ENCODE data around the gene OSMR. TPM values are rescaled to one million over a fixed set of nuclear protein-coding genes. Genes with fewer than 3 reads are reported as not detected.

OSMR gene
- total RNA-seq, 1 donor from 2014 or later: 5.0 TPM

DNA sequence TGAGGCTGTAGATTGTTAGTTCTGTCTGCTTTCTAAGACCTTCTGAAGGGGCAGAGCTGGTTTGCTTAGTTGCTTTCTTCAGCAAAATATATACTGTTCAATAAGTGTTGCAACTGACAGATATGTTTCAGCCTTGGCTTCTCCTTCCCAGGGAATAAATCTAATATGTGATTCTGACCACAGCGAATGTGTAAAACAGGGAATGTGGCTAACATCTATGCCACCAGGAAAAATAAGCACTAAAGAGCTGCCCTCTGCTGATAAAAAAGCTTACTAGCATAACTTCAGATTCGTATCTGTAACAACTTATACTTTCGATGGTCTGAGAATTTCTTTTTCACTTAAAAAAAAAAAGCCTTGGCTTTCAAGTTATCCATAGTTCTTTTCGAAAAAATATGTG is 13.0 kb upstream of the OSMR start:
- Mint-ChIP-seq H3K27me3 (ENCODE audit: low read depth) (peaks cover 4% of the 10 kb centered on the region), H3K9me3 (no peaks in the 10 kb centered on the region), H3K4me3 (no peak overlapping the region), H3K36me3 (peaks cover 2% of the 10 kb centered on the region), H3K4me1 (peaks cover 2% of the 10 kb centered on the region), H3K27ac (no peak overlapping the region)
- DNase-seq (ENCODE audit: low spot score in 2 of 2, unreplicated experiment in 2 of 2): no peak
- TF ChIP-seq, protein P1, sequence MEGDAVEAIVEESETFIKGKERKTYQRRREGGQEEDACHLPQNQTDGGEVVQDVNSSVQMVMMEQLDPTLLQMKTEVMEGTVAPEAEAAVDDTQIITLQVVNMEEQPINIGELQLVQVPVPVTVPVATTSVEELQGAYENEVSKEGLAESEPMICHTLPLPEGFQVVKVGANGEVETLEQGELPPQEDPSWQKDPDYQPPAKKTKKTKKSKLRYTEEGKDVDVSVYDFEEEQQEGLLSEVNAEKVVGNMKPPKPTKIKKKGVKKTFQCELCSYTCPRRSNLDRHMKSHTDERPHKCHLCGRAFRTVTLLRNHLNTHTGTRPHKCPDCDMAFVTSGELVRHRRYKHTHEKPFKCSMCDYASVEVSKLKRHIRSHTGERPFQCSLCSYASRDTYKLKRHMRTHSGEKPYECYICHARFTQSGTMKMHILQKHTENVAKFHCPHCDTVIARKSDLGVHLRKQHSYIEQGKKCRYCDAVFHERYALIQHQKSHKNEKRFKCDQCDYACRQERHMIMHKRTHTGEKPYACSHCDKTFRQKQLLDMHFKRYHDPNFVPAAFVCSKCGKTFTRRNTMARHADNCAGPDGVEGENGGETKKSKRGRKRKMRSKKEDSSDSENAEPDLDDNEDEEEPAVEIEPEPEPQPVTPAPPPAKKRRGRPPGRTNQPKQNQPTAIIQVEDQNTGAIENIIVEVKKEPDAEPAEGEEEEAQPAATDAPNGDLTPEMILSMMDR (IDR thresholded peaks at IDR 0.05; ENCODE audit: unreplicated experiment): no peak

DNA sequence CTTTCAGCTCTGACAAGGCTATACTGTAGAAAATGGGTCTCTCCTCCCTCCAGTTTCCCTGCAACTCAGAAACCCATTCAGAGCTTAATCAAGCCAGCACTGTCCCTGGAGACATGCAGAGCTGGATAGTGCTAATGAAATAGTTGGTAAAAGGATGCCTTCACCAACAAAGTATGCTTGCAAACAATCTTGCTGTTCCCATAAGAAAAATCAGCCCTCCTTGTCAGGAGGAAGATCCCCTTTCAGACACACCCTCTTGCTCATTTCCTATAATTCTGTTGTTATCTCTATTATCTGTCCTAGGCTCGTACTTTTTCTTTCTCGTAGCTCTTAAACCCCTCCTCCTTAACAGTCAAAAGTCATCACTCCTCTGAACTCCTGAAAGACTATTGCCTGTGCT is 9.9 kb upstream of the OSMR start:
- Mint-ChIP-seq H3K9me3 (peaks cover 4% of the 10 kb centered on the region), H3K4me1 (peaks cover 2% of the 10 kb centered on the region), H3K36me3 (peaks cover 2% of the 10 kb centered on the region), H3K27ac (no peak overlapping the region), H3K27me3 (ENCODE audit: low read depth) (peaks cover 4% of the 10 kb centered on the region), H3K4me3 (no peak overlapping the region)
- TF ChIP-seq, protein P1 (IDR thresholded peaks at IDR 0.05; ENCODE audit: unreplicated experiment): no peak
- no peak for DNase-seq (ENCODE audit: low spot score in 2 of 2, unreplicated experiment in 2 of 2)

DNA sequence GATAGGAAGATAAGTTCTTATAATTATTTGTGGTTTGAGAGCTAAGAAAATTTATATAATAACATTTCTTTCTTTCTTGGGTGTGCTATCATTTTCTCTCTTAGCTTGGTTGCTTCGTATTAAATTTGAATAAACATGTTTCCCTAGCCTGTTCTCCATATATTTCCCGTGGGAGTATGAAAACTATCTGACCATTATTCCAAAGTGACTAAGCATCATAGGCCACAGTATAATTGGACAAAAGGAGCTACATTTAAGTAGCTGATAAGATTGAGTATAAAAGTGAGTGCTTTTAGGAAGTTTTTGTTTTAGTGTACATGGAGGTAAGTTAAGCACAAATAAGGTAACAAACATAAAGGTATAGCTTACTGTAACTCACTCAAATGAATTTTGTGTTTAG is 8.4 kb upstream of the OSMR start:
- Mint-ChIP-seq H3K36me3 (peaks cover 2% of the 10 kb centered on the region), H3K27ac (no peak overlapping the region), H3K4me3 (no peak overlapping the region), H3K4me1 (no peaks in the 10 kb centered on the region), H3K27me3 (ENCODE audit: low read depth) (no peaks in the 10 kb centered on the region), H3K9me3 (peaks cover 4% of the 10 kb centered on the region)
- DNase-seq (ENCODE audit: low spot score in 2 of 2, unreplicated experiment in 2 of 2): no peak
- TF ChIP-seq, protein P1 (IDR thresholded peaks at IDR 0.05; ENCODE audit: unreplicated experiment): no peak

DNA sequence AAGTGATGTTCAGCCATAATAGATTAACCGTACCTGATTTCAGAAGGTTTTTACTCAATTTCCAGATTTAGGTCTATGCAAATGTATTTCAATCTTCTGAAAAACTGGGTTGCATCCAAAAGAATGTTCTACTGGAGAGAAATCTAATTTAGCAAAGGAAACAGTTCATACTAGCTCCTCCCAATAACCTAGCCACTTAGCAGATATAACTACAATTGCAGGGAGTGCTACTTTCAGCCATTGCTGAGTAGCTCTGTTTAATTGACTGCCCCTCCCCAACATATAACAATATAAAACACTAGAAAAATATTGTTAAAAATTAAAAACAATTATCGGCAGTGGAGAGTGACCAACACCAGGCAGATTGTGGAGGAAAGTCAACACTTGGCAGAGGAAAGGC is 7.9 kb upstream of the OSMR start:
- no peak for DNase-seq (ENCODE audit: low spot score in 2 of 2, unreplicated experiment in 2 of 2)
- Mint-ChIP-seq H3K27ac (no peak overlapping the region), H3K4me1 (no peaks in the 10 kb centered on the region), H3K27me3 (ENCODE audit: low read depth) (peaks cover 4% of the 10 kb centered on the region), H3K36me3 (peaks cover 2% of the 10 kb centered on the region), H3K9me3 (peaks cover 4% of the 10 kb centered on the region), H3K4me3 (no peak overlapping the region)
- TF ChIP-seq, protein P1 (IDR thresholded peaks at IDR 0.05; ENCODE audit: unreplicated experiment): no peak

DNA sequence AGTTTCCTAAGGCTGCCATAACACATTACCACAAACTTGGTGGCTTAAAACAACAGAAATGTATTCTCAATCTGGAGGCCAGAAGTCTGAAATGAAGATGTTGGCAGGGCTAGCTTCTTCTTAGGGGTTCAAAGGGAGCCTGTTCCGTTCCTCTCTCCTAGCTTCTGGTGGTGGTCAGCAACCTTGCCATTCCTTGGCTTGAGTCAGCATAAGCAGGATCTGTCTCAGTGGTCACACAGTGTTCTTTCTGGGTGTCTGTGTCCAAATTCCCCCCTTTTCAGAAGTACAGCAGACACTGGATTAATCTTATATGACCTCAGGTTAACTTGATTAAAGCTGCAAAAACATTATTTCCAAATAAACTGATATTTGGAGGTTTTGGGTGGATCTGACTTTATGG is 2.1 kb upstream of the OSMR start:
- peaks cover 43% of the 10 kb centered on the region for H3K27me3 Mint-ChIP-seq (ENCODE audit: low read depth)
- H3K9me3 Mint-ChIP-seq: peaks cover 4% of the 10 kb centered on the region
- no peak overlapping the region for H3K4me3 Mint-ChIP-seq
- no peak overlapping the region for H3K27ac Mint-ChIP-seq
- TF ChIP-seq, protein P1 (IDR thresholded peaks at IDR 0.05; ENCODE audit: unreplicated experiment): no peak
- no peaks in the 10 kb centered on the region for H3K36me3 Mint-ChIP-seq
- DNase-seq (ENCODE audit: low spot score in 2 of 2, unreplicated experiment in 2 of 2): no peak
- peaks cover 4% of the 10 kb centered on the region for H3K4me1 Mint-ChIP-seq

All from mesothelial cell of epicardium (in vitro differentiated cells).